OCI-M1 (cell line): Measurements from ENCODE around the gene NF2.
"Not testable (repeated sequence)": the region's sequence is repeated elsewhere in the genome, so short reads cannot be mapped to it uniquely, and the experiment has no call there.

Experiments used
- DNase-seq: peaks from one replicate; lab custom pipeline; 2025; lab: John Stamatoyannopoulos, UW

The NF2 gene

DNA sequence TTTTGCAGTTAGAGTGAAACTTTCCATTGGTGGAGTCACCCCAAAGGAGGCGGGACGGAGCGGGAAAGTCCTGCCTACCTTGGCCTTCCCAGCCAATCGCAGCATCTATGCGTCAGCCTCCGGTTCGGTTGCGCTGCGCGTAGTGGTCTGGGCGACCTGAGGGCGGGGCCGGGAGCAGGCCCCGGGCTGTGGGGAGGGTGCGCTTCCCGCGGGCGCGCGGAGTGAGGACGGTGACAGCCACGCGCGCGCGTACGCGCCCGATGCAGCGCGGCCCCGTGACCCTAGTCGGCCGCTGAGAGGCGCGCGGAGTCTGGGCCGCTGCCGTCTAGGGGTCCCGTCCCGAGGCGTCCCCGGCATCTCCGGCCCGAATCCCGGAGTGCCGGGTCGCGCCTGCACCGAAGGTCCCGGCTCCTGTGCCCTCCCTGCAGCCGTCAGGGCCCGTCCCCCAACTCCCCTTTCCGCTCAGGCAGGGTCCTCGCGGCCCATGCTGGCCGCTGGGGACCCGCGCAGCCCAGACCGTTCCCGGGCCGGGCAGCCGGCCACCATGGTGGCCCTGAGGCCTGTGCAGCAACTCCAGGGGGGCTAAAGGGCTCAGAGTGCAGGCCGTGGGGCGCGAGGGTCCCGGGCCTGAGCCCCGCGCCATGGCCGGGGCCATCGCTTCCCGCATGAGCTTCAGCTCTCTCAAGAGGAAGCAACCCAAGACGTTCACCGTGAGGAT is at the start of gene NF2:
TSS of gene NF2 (plus strand) at position 276 of the 718 bp plus-strand sequence. CDS start at position 642, 366 bp downstream.
- peak; percentile 99 for DNase-seq

DNA sequence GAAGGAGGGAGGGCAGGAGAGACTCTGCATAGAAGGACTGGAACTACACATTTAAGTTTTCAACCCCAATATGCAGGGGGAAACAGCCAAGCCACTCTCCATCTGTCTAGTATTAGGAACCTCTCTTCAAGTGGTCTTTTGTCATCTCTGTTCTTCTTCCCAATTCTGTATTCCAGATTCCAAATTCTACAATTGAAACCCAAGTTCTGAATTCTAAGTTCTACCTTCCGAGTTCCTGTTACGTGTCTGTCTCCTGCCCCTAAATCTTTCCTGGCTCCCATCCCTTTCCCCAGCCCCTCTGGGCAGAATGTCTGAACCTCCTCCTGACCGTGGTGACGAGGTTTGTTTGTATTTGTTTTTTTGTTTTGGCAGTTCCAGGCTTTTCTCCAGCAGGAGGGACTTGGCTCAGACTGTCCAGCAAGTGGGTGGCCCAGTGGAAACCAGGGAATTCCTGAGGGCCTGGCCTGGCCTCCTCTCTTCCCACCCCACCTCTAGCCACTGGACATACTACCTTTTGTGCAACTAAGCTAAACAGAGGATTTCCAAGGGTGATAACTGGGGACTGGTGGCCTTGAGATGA is 48.3 kb upstream of the NF2 start:
- no peak for DNase-seq

DNA sequence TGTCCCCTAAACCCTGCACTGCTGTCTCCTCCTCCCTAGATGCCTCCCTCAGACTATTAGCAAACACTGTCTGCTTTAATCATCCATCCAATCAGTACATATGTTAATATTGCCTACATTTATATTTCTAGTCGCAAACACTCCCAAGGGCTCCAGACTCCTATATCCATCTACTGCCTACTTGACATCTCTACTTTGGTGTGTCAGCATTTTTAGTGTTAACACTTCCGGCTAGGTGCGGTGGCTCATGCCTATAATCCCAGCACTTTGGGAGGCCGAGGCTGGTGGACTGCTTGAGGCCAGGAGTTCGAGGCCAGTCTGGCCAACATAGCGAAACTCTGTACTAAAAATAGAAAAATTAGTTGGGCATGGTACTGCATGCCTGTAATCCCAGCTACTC is 44.4 kb upstream of the NF2 start:
- no peak for DNase-seq

DNA sequence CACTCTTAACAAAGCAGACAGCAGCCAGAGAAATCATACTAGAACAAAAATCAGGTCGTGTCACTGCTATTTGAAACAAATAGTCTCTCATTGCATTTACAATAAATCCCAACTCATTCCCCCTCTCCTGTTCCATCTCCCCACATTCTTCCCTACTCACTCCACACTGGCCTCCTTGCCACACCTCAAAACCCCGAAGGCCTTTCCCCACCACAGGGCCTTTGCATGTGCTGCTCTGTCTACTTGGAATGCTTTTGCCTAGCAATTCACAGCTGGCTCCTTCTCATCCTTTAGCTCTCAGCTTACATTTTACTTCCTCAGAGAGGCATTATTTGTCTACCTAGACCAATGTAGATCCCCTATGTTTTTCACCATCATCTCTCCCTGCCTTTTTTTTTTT is 43.6 kb upstream of the NF2 start:
- no peak for DNase-seq

DNA sequence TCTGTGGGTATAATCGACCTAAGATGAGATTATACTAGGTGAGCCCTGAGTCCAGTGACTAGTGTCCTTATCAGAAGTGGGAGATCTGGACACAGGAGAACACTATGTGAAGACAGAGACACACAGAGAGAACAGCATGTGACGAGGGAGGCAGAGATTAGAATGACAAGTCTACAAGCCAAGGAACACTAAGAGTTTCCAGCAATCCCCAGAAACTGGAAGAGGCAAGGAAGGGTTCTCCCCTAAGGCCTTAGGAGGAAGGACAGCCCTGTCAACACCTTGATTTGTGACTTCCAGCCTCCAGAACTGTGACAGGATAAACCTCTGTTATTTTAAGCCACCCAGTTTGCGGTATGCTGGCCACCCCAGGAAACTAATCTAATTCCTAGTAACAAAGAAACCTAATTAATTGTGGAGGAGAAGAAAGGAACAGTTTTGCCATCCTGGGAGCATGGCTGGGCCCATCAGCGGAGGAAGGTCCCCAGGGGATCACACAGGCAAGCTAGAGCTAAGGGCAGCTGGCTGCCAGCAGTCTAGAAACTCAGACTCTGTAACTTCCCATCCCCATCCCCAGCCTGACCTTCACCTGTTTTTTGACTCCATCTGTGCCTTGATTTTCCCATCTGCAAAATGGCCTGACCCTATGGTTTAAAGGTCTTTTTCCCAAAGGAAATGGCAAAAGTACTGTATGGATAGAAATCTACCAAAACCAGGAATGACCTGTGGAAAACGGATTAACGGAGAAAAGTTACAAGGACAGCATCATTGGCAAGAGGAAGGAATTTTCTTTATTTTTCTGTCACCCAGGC is 39.6 kb upstream of the NF2 start:
- DNase-seq = no peak

DNA sequence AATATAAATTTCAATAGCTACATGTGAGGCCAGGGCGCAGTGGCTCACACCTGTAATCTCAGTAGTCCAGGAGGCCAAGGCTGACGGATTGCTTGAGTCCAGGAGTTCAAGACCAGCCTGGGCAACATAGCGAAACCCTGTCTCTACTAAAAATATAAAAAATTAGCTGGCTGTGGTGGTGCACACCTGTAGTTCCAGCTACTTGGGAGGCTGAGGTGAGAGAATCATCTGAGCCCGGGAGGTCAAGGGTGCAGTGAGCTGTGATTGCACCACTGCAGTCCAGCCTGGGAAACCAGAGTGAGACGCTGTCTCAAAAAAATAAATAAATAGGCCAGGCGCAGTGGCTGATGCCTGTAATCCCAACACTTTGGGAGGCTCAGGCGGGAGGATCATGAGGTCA is 36.9 kb upstream of the NF2 start:
- DNase-seq = not testable (repeated sequence)

DNA sequence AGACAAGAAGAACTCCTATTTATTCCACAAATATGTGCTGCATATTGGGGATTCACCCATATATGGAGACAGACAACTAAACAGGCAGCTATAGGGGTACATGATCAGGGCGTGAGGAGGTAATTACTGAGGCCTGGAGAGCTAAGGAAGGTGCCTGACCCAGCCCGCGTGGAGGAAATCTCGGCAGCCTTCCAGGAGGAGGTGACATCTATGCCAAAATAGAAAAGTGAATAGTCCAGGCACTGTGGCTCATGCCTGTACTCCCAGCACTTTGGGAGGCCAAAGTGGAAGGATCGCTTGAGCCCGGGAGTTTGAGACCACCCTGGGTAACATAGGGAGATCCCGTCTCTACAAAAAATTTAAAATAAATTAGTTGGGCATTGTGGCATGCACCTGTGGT is 36.1 kb upstream of the NF2 start:
- DNase-seq = no peak

DNA sequence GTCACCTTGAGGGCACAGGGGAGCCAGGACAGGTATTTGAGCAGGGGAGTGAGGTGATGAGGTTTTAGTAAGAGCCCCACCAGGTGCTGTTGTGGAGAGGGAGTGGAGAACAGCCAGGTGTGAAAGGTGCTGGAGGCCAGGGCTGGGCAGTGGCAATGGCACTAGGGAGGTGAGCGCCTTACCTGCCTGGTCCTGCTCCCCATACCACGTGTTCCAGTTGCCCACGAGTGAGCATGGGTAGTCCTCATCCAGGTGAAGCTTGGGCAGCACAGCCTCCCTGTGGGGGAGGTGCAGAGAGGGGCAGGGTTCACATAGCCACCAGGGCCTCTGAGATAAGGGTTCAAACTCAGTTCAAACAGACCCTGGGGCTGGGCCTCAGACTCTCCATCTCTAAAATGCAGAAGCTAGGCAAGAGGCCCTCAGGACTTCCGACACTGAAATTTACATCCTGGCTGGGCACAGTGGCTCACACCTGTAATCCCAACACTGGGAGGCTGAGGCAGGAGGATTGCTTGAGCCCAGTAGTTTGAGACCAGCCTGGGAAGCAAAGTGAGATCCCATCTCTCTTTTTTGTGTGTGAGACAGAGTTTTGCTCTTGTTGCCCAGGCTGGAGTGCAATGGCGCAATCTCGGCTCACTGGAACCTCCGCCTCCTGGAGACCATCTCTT is 34.3 kb upstream of the NF2 start:
- peak; percentile 4 for DNase-seq

DNA sequence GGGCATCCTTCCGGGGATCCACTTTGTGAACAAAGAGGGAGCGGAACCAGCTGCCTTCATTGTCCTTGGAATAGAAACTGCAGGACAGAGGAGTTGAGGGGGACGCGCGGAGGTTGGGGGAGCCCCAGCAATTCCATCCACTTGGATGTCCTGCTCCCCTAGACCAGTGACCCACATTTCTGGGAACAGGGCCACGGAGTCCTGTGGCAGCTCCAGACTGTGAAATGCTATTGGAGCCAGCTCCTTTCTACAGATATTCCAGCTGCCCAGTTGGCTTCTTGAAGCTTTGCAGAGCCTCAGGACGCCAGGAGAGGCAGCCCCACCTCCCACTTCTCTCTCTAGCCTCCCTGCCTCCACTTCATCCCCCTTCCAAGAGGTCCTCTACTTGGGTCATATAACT is 33.0 kb upstream of the NF2 start:
- DNase-seq = no peak

DNA sequence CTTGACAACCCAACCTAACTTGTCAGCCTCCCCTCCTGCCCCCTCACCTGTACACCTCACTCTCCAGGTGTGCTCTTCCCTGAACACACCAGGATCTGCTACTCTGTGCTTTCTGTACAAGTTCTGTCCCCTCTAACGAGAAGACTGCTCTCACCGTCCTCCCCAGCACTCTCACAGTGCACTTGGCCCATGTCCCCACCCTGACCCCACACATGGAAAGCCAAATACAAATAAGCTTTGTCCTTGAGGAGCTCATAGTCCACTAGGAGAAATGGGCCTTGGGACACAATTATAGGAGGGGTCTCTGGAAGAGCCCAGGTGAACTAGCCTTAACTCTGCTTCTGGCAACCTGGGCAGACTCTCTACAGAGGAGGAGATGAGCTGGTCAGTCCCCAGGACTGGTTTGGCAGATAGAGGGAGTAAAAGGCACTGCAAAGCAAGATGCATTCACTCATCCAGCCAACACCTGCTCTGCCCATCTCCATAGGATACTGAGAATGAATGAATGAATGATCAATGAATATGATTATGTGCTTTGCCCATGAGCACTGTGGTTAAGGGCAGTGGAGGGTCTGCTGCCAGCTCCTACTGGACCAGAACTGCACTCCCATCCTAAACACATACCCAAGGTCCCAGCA is 32.4 kb upstream of the NF2 start:
- DNase-seq = no peak

DNA sequence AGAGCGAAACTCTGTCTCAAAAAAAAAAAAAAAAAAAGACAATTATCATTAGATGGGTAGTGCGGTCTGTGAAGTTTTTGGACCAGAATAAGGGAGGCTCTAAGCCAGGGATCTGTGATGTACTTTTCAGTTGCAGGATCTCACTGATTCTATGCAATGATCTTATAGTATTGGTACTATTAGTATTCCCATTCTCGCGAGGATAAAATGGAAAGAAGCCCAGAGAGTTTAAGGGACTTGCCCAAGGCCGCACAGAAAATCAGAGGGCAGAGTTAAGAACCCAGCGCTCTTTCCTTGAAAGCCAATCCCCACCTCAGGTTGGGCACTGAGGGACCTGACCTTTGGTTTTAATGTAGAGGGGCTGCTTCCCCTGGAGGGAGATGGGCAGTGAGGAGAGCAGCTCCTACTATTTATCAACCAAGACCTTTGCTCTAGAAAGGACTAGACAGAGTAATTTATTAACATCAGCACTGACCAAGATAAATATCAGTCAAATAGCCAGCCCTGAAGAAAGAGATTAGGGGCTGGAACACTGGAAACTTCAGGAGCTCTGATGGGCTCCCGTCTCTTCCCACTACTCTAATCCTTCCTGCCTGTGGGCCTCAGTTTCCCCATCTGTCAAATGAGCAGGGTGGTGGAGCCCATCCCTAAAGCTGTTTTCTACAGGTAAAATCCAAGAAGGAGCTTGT is 28.5 kb upstream of the NF2 start:
- DNase-seq = no peak

DNA sequence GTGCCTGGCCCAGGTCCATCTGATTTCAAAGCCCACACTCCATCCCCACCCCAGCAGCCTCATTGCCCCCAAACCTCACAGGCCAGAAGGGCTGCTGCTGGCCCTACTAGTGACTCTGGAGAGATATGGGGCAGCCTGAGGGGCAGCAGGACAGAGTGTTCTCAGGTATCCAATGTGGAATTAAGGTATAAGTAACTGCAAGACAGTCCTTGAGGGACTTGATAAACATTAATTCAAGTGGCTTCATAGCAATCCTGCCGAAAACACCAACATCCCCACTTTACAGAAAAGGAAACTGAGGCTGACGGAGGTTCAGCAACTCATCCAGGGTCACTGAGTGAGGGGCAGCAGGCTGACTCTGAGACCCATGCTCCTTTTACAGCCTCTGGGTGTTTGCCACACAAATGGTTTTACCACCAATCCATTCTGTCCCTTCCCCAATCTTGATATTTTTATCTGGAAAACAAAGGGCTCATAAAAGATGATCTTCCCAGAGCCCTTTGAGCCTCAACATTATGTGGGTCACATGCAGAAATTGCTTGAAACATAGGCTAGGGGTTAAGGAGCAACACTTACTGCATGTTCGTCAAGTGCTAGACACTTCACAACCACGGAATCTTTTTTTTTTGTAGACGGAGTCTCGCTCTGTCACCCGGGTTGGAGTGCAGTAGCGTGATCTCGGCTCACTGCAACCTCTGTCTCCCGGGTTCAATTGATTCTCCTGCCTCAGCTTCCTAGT is 24.8 kb upstream of the NF2 start:
- no peak for DNase-seq

DNA sequence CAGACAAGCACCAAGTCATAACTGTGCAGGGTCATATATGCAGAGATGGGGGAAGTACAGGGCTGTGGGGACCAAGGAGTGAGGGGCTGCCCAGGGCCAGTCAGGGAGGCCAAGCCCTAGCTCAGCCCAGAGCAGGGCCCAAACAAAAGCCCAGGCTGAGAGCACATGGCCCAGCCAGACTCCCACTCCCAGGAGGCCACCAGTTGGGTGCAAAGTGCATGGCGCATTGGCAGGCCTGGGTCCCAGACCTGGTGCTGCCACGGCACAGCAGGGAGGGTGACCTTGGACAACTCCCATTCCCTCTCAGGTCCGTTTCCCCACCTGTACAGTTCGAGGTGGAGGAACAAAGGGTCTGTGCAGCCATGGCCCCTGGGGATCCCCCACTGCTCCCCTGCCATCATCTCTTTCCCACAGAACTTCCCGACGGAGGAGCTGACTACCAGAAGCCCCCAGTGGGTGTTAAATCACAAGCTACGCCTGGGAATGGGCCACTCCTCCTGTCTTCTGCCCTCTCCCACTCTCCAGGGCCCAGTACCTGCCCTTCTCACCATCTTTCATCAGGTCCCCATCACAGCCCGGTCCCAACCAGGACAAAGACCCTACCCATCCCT is 23.1 kb upstream of the NF2 start:
- peak; percentile 33 for DNase-seq

DNA sequence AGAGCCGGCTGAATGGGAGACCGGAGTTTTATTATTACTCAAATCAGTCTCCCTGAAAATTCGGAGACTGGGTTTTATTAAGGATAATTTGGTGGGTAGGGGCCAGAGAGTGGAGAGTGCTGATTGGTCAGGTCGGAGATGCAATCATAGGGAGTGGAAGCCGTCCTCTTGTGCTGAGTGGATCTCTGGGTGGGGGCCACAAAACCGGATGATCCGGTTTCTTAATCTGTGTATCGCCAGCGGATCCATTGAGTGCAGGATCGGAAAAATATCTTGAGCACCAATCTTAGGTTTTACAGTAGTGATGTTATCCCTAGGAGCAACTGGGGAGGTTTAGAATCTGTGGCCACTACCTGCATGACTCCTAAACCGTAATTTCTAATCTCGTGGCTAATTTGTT is 21.6 kb upstream of the NF2 start:
- DNase-seq = no peak

DNA sequence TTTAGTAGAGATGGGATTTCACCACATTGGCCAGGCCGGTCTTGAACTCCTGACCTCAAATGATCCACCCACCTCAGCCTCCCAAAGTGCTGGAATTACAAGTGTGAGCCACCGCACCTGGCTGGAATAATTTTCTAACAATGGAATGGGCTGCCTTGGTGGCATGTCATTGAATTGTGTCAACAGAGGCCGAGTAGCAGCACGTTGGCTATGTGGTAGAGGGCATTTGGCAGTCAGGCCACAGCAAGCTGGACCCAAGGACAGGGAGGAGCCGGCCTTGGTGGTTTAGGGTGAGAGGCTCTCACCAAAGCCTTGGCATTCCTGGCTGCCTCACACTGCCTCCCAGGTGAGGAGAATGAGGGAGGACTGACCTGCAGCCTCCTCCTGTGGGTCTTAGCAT is 18.5 kb upstream of the NF2 start:
- no peak for DNase-seq

DNA sequence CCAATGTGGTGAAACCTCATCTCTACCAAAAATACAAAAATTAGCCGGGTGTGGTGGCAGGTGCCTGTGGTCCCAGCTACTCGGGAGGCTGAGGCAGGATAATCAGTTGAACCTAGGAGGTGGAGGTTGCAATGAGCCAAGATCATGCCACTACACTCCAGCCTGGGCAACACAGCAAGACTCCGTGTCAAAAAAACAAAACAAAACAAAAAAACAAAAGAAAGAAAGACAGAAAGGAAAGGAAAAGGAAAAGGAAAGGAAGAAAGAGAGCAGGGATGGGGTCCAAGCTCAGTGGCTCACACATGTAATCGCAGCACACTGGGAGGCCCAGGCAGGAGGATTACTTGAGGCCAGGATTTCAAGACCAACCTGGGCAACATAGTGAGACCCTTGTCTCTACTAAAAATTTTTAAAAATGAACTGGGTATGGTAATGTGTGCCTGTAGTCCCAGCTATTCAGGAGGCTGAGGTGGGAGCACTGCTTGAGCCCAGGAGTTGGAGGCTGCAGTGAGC is 17.2 kb upstream of the NF2 start:
- not testable (repeated sequence) for DNase-seq

DNA sequence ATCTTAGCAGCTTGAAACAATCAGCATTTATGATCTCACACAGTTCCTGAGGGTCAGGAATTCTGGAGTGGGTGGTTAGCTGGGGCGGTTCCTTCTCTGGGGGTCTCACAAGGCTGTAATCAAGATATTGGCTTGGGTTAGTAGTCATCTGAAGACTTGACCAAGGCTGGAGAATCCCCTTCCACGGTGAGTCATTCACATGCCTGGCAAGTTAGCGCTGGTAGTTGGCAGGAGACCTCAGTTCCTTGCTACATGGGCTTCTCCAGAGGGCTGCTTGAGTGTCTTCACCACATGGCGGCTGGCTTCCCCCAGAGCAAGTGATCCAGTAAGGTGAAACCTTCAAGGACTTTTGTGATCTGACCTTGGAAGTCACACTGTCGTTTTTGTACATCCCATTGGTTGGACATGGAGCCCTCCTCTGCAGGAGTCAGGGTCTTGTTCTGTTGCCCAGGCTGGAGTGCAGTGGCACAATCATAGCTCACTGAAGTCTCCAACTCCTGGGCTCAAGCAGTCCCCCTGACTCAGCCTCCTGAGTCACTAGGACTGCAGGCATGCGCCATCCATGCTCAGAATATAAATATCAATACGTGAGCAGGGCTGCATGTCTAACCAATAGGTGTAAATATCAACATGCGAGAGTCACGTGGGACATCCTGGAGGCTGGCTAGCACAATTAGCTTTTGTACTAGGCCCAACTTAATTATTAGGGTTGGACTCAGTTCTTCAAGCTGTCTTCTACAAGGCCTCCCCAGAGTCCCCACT is 15.3 kb upstream of the NF2 start:
- no peak for DNase-seq

DNA sequence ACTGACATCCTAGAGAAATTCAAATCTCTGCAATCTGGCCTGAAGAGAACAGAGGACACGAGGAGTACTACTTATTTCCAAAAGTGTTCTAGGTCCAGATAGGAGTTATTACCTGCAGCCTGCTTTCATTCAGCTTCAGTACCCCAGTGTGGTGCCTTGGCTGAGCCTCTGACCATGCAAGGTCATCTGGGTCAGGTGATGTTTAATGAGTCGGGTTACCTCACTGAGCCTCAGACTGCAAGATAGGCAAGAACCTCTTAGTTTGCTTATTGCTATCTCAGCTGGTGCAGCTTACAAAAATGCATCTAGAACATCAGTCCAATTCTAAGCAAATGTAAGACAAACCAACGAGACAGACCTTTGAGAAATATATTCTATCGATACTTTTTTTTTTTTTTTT is 9.5 kb upstream of the NF2 start:
- DNase-seq = no peak

DNA sequence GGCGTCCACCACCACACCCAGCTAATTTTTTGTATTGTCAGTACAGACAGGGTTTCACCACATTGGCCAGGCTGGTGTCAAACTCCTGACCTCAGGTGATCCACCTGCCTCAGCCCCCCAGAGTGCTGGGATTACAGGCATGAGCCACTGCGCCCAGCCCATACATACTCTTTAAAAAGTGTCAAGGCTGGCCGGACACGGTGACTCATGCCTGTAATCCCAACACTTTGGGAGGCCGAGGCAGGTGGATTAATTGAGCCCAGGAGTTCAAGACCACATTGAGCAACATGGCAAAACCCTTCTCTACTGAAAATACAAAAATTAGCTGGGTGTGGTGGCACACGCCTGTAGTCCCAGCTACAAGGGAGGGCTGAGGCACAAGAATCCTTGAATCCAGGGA is 9.0 kb upstream of the NF2 start:
- not testable (repeated sequence) for DNase-seq
